GM19397 (cell line): Measurements from ENCODE around the gene NEK5.

Source experiments
- ATAC-seq: cut with Tn5 transposase; IDR thresholded peaks from one replicate; pipeline ENCODE4 v1.9.1; 2021; ENCODE audit warnings: mild to moderate bottlenecking, moderate library complexity; ENCODE audit not compliant: unreplicated experiment

Gene NEK5

GRCh38 chr13:51988988-51989618 lies 139.8 kb downstream of the NEK5 start:
- no peak for ATAC-seq
